RCC 7860 (cell line): ENCODE results near the gene LIPG.
"Not testable (repeated sequence)": the region's sequence is repeated elsewhere in the genome, so short reads cannot be mapped to it uniquely, and the experiment has no call there.

Experiments
- DNase-seq: peaks from one replicate; pipeline ENCODE4 v3.0.0-alpha.2; 2015; ENCODE audit warnings: low spot score
- FAIRE-seq: peaks from 2 replicates; lab custom pipeline; 2012; peaks lifted over from hg19 to GRCh38; lab: Jason Lieb, UNC

The LIPG gene

DNA sequence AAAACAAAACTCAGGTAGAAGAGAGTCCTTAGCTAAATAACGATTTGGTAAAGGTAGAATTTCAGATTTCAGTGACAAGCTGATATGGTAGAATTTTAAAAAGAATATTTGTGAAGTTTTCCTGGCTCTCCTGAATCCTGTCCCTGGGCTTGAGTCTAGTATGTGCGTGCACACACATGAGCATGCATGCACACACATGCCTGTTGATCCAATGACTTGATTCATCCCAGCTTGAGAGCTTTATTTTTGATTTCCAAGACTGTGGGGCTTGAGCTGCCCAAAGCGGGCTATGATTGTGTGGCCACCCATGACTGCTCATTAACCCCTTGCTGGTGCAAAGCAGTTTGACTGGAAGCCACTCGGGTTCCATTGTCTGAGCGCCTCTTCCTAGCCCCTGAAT, 9.0 kb downstream of the LIPG start:
- FAIRE-seq (no peak), DNase-seq (no peak)

DNA sequence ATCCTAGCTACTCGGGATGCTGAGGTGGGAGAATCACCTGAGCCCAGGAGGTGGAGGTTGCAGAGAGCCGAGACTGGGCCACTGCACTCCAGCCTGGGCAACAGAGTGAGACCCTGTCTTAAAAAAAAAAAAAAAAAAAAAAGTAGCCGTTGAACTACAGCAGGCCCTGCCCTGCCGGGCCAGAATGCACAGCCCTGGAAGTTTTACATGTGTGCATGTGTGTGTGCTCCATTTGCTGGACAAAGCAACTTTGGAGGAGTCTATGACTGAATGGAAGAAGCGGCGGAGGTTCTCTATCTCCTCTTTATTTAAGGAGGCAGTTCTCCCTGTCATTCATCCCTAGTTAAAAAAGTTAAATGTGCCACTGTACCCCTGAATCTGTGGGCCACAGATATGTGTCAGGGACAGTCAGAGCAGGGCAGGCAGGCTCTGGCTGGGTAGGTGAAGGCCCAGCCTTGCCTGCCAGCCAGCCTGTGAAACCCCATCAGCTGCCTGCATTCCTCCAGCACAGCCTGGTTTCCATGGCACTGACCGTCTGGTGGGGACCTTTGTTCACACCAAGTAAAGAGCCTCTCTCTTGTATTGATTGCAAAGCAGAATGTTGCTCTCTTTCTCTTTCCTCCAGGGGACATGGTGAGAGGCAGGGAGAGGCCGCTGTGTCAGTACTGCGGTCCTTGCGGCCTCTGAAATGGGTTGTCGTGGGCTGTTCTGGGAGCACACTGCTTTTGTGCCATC, 10.9 kb downstream of the LIPG start:
- no peak for FAIRE-seq
- no peak for DNase-seq

DNA sequence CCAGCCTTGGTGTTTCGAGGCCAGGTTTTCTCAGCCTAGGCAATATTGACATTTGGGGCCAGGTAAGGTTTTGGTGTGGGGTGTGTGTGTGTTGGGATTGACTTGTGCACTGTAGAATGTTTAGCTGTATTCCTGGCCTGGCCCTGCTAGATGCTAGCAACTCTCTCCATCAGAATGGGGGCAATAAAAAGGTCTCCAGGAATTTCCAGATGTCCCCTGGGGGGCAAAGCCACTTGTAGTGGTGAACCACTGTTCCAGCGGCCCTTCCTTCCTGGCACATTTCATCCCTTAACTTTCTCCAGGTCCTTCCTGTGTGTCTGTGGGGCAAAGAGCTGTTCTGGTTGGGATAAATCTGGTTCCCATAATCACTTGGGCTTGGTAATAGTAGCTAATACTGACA, 12.0 kb downstream of the LIPG start:
- DNase-seq: no peak
- no peak for FAIRE-seq

DNA sequence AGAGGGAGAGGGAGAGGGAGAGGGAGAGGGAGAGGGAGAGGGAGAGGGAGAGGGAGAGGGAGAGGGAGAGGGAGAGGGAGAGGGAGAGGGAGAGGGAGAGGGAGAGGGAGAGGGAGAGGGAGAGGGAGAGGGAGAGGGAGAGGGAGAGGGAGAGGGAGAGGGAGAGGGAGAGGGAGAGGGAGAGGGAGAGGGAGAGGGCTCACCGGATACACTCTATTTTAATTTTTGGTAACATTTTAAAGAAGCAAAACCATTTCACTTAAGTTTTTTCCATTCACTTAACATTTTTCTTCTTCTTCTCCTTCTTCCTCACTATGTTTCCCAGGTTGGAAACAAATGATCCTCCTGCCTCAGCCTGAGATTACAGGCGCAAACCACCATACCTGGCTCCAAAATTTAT, 17.2 kb downstream of the LIPG start:
- not testable (repeated sequence) for FAIRE-seq, DNase-seq

DNA sequence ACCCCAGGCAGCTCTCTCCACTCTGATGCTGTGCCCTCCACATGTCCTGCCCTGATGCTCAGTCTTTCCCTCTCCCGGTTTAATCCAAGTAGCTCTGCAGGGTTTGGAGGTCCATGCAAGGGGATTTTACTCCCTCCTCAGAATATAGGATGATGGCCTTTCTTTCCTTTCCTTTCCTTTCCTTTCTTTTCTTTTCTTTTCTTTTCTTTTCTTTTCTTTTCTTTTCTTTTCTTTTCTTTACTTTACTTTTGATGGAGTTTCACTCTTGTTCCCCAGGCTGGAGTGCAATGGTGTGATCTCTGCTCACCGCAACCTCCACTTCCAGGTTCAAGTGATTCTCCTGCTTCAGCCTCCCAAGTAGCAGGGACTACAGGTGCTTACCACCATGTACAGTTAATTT, 17.7 kb downstream of the LIPG start:
- not testable (repeated sequence) for FAIRE-seq, DNase-seq

DNA sequence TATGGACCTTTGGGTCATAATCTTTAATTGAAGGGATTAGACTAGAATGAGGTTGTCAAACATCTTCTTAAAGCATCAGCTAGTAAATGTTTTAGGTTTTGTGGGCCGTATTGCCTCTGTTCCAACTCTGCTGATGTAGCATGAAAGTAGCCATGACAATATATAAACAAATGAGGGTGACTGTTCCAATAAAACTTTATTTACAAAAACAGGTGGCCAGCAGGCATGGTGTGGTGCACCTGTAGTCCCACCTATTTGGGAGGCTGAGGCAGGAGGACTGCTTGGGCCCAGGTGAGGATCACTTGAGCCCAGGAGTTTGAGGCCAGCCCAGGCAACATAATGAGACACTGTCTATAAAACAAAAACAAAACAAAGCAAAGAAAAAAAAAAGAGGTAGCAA, 18.4 kb downstream of the LIPG start:
- DNase-seq (no peak), FAIRE-seq (no peak)

DNA sequence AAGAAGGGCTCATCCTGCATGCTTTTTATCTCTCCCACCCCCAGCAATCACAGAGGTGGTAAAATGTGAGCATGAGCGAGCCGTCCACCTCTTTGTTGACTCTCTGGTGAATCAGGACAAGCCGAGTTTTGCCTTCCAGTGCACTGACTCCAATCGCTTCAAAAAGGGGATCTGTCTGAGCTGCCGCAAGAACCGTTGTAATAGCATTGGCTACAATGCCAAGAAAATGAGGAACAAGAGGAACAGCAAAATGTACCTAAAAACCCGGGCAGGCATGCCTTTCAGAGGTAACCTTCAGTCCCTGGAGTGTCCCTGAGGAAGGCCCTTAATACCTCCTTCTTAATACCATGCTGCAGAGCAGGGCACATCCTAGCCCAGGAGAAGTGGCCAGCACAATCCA, 19.5 kb downstream of the LIPG start:
- DNase-seq (no peak), FAIRE-seq (no peak)

DNA sequence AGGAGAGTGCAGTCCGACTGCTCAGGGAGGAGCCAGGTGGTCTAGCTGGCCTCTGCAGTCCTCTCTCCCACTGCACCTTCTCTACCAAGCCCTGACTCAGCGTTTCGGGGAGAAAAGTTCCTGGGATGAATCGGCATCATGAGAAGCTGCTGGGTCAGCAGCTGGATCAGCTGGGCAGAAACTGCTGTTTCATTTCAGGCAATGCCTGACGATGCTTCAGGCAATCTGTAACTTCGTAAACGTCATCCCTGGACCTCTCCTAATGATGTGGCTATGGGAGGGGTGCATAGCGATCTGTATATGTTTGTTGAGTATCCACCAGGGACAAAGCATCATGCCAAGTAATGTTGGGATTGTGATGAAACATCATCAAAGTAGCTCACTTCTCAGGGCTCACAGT, 20.7 kb downstream of the LIPG start:
- FAIRE-seq (no peak), DNase-seq (no peak)

DNA sequence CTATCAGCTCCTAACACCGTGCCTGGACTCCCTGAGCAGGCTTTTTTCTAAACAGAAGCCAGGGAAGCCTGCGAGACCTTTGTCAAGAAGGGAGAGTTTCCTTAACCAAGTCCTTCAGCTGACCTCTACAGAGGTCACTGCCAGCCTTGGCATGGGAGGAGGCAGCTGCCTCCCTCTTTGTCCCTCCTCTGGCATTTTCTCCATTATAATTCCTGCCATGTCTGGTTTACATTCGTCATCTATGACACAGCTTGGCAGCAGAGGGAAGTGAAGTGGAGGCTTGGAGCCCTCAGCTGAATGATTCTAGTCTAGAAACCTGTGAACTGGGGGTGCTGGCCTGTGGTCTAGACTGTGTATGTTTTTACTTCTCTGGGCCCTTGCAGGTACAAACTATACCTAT, 22.5 kb downstream of the LIPG start:
- FAIRE-seq: no peak
- DNase-seq: no peak

DNA sequence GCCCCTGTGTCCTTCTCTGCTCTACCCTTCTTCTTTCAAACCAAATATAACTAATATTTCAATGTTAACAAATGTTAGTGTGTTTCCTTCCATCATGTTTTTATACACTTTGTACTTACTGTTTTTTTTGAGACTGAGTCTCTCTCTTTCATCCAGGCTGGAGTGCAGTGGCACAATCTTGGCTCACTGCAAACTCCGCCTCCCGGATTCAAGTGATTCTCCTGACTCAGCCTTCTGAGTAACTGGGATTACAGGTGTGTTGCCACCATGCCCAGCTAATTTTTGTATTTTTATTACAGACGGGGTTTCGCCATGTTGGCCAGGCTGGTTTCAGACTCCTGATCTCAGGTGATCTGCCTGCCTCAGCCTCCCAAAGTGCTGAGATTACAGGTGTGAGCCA, 23.1 kb downstream of the LIPG start:
- not testable (repeated sequence) for DNase-seq, FAIRE-seq

DNA sequence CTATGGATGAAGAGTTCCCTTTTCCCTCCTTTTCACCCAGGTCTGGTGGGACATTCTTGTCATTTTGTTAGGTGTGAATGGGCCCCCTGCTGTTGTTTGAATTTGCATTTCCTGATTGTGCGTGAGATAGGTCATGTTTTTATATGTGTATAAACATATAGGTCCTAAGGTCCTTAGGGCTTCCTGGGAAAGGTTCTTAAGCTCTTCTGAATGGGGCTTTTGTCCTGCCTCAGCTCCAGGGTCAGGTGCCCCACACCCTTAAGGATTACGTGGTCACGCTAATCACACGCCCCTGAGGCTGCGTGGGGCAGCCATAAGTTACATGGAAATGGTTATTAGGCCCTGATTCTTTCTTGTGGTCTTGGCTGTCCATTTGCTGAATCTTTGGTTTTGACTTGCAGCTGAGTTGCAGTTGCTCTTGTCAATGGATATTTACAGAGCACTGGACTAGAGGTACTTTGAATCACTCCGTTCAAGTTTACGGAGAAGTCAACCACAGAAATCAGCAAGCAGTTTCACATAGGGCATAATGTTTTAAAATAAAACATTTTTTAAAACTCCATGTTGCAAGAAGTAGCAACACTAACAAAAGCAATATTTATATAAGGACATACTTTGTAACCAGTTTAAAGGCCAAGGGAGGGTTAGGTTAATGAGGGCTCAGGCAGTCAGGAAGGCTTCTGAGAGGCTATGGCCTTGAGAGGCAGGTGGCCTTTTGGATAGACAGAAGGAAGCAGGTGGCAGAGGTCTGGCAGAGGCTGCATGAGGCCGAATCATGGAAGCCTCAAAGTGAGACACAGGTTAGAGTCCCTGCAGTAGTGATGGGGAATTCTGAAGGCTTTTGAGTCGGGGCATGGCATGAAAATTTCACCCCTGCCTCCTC, 24.2 kb downstream of the LIPG start:
- no peak for FAIRE-seq
- no peak for DNase-seq

DNA sequence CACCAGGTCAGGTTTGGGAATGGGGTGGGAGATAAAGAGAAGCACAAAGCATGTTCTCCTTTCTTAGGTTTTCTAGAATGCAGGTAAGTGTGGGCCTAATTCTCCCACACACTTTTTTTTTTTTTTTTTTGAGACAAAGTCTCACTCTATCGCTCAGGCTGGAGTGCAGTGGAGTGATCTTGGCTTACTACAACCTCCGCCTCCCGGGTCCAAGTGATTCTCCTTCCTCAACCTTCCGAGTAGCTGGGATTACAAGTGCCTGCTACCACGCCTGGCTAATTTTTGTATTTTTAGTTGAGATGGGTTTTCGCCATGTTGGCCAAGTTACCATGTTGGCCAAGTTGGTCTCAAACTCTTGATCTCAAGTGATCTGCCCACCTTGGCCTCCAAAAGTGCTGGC, 26.3 kb downstream of the LIPG start:
- FAIRE-seq (no peak), DNase-seq (no peak)

DNA sequence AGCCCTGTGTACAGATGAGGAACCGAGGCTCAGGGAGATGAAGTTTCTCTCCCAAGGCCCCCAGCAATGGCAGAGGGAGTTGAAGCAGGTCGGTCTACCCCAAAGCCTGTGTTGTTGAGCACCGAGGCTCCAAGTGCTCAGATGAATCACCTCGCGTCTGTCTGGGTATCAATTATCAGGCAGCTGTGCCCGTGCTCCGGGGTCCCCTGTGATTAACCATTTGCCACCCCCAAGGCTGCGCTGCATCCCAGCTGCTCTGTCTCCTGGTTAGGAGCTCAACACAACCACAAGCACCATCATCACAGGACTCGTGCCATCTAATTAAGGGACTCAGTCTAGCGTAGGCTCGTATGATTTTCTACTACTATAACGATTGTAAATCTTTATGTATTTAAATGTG, 27.1 kb downstream of the LIPG start:
- no peak for FAIRE-seq
- DNase-seq: no peak

DNA sequence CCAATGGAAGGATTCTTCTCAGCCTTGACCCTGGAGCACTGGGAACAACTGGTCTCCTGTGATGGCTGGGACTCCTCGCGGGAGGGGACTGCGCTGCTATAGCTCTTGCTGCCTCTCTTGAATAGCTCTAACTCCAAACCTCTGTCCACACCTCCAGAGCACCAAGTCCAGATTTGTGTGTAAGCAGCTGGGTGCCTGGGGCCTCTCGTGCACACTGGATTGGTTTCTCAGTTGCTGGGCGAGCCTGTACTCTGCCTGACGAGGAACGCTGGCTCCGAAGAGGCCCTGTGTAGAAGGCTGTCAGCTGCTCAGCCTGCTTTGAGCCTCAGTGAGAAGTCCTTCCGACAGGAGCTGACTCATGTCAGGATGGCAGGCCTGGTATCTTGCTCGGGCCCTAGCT, 28.8 kb downstream of the LIPG start:
- FAIRE-seq: no peak
- no peak for DNase-seq

DNA sequence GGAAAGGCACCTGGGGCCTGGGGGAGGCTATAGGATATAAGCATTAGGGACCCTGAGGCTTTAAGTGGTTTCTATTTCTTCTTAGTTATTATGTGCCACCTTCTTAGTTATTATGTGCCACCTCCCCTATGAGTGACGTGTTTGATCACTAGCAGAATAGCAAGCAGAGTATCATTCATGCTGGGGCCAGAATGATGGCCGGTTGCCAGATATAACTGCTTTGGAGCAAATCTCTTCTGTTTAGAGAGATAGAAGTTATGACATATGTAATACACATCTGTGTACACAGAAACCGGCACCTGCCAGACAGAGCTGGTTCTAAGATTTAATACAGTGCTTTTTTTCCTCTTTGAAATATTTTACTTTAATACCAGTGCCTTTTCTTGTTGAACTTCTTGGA, 29.4 kb downstream of the LIPG start:
- FAIRE-seq (no peak), DNase-seq (no peak)

DNA sequence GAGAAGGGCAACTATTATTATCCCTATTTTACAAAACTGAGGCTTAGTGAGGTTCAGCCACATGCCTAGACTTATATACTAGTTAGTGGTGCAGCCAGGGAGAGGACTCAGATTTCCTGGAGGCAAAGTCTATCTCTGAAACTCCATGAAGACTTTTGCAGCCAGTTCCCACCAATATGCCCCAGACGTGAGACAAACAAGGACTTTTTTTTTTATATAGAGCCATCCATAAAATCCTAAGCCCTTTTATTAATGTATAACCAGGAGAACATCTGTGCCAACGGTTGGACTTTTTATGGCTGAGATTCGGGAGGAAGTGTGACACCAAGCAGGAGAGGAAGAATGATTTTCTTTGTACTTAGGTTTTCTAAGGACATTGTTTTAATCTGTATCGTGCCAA, 29.9 kb downstream of the LIPG start:
- DNase-seq (peak; percentile 35), FAIRE-seq (peak; percentile 67)

DNA sequence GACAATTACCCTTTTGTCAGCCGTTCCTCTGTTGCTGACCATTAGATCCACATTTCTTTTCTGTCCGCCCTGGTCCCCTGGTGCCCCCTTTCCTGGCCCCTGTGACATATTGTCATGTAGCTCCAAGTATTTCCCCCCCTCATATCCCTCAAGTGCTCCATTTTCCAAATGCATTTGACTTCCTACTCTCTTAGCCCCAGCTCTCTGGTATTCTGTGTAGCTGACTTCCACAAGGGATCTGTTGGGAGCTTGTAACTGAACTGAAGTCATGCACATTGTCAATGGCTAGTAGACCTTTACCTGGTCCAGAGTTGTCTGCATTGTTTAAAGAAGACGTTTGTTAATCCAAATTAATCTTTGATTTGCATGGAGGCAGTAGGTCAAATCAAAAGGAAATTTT, 34.8 kb downstream of the LIPG start:
- DNase-seq (no peak), FAIRE-seq (no peak)

DNA sequence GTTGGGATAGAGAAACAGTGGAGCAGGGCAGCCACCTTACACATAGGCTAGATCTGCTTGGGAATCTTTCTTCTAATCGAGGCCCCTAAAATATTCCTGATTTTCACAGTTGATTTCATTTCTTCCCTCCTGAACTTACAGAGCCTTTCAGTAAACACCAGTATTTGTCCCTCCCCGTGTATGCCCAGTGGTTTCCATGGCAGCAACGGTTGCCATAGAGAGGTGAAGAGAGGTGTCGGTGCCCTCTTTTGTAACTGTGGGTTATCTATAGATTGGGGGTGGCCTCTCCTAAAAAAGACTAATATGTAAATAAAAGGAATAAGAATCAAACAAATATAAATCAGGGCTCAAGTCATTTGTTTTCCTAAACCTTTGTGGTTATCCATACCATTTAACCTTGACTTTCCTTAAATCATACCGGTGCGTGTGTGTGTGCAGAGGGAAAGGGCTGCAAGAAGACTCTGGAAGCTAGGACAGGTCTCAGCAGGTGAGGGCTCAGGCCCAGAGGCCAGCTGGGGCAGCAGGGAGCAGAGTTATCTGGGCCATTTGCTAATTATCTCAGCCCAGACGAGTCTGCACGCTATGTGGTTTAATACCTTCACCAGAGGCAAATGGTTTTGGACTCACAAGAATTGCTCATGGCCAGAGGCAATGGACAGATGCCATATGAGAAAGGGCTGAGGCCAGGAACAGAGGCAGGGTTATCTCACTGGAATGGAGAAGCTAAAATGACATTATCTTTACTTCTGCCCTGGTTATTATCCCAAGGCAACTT, 35.5 kb downstream of the LIPG start:
- DNase-seq (no peak), FAIRE-seq (no peak)

DNA sequence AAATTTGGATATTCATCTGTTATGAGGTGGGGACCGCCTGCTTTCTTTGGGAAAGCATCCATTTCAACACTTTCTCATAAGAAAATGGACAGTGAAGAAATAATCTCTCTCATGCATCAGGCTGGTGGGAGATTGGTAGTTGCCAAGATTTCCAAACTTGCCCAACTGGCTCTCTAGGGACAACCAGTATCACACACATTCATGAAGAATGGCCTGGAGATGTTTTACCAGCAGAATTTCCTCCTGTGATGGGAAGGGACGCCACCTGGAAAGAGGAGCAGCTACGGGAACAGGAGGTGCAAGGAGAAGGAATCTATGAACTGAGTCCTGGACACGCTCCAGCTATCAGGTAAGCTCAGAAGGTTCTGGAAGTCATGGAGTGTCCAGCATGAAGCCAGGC, 39.4 kb downstream of the LIPG start:
- FAIRE-seq (no peak), DNase-seq (no peak)

DNA sequence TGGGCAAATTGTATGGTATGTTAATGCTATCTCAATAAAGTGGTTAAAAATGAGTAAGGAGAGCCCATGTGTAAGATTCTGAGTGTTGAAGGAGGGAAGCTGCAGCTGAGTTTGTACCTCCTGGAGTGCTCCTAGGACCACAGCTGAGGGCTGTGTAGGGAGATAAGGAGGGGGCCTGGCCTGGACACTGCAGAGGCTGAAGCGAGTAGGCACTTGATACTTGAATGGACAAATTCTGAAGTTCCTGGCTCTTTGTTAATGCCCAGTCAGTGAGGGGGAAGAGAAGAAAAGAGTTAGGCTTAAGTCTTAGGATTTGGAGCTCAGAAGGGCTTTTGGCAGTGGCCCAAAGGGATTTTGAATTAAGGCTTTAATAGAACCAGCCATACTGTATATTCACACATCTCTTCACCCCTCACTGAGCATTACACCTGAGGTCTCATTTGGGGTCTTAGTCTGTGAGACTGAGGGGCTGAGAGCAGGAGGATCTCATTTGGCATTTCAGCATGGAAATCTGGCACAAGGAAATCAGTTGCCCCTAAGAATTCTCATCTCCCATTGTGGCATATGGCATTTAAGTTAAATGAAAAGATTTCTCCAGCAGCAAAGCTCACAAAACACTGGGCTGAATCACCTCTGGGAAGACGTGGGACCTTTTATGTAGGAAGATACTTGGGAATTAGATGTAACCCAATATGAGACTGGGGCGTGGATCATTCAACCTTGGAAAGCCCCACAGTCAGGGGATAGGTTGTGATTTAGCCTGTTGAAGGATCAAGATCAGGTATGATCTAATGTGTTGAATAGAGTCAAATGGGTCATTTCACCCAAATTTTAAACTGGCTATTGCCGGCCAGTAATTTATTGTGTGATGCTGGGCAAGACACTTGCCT, 46.8 kb downstream of the LIPG start:
- DNase-seq (peak; percentile 26), FAIRE-seq (no peak)
